Fibroblast of mammary gland (primary cell): Measurements from ENCODE around the gene CHMP4A.
A peak's percentile ranks its signal among the peaks of the same experiment; 100 is the strongest.

Experiments used
- DNase-seq: peaks from one replicate; pipeline ENCODE4 v3.0.0-alpha.2; 2010; ENCODE audit warnings: low read depth
- H3K4me3 ChIP-seq: 2 replicates; pipeline ENCODE4 v1.5.1; 2011; ENCODE audit warnings: low read depth, mild to moderate bottlenecking, low read length, moderate library complexity; ENCODE audit not compliant: control insufficient read depth
- TF ChIP-seq, protein P1 (sequence below): conservative IDR thresholded peaks from 2 replicates; pipeline ENCODE4 v1.5.1; 2011; ENCODE audit warnings: low read depth, low read length, inconsistent platforms; ENCODE audit not compliant: control insufficient read depth, insufficient read depth

CHMP4A gene, protein sequence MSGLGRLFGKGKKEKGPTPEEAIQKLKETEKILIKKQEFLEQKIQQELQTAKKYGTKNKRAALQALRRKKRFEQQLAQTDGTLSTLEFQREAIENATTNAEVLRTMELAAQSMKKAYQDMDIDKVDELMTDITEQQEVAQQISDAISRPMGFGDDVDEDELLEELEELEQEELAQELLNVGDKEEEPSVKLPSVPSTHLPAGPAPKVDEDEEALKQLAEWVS

DNA sequence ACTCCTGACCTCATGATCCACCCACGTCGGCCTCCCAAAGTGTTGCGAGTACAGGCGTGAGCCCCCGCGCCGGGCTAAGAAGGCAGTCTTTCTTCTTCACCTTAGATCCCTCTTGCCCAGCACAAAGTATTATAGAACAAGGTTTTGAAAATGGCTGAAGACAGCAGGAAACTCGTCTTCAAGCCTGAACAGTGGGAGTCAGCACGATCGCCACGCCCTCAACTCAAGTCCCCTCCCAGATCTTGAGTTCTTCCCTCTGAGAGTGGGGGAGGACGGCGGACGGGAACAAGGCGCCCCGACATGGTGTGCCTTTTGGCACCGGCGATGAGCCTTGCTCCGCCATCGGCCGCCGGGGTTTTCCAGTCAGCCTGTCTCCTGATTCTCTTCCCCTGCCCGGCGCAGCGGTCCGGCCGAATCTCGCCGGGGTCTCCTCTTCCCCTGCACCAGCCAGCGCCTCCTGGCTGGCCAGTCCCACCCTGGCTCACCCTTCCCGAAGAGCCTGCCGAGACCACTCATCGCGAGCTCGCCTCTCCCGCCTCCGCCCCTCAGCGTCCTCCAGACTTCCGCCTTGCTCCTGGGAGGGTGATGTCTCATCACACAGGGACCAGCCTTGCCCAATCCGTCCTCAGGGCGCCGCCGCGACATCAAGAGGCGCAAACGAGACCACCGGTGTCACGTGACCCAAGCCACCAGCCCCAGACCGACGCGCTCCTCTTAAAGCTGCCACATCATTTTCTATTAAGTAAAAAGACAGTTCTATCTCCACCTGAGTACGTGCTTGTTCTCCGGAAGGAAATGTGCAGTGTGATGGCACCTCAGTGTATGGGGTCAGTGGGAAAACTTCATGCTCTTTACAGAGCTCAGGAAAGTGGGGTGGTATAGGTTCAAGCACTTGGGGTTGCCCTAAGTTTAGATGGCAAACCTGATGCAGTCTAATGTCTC is at the start of gene CHMP4A:
CHMP4A (minus strand) TSS at position 565 of the 942 bp plus-strand sequence; CDS start at position 516, 49 bp downstream.
- DNase-seq: peak; percentile 98
- peak within 1 kb of the TSS; percentile 81 for H3K4me3 ChIP-seq
- TF ChIP-seq, protein P1, sequence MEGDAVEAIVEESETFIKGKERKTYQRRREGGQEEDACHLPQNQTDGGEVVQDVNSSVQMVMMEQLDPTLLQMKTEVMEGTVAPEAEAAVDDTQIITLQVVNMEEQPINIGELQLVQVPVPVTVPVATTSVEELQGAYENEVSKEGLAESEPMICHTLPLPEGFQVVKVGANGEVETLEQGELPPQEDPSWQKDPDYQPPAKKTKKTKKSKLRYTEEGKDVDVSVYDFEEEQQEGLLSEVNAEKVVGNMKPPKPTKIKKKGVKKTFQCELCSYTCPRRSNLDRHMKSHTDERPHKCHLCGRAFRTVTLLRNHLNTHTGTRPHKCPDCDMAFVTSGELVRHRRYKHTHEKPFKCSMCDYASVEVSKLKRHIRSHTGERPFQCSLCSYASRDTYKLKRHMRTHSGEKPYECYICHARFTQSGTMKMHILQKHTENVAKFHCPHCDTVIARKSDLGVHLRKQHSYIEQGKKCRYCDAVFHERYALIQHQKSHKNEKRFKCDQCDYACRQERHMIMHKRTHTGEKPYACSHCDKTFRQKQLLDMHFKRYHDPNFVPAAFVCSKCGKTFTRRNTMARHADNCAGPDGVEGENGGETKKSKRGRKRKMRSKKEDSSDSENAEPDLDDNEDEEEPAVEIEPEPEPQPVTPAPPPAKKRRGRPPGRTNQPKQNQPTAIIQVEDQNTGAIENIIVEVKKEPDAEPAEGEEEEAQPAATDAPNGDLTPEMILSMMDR: peak; percentile 15

DNA sequence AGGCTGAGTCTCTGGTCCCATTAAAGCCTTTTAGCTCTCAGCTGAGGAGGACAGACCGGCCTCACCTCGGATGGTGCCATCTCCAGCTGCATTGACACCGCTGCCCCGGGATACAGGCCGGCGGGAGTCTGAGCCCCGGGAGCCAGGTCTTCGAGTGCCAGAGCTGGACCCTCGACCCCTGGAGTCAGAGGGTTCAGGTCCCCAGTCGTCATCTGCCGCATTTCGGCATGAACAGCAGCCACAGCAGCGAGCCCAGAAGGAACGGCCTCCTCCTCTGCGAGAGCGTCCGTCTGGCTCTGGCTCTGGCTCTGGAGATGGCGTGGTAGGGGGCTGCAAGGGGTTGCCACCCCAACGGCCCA is 48.7 kb upstream of the CHMP4A start:
- TF ChIP-seq, protein P1: no peak
- DNase-seq: no peak
- H3K4me3 ChIP-seq: no peak overlapping the region

DNA sequence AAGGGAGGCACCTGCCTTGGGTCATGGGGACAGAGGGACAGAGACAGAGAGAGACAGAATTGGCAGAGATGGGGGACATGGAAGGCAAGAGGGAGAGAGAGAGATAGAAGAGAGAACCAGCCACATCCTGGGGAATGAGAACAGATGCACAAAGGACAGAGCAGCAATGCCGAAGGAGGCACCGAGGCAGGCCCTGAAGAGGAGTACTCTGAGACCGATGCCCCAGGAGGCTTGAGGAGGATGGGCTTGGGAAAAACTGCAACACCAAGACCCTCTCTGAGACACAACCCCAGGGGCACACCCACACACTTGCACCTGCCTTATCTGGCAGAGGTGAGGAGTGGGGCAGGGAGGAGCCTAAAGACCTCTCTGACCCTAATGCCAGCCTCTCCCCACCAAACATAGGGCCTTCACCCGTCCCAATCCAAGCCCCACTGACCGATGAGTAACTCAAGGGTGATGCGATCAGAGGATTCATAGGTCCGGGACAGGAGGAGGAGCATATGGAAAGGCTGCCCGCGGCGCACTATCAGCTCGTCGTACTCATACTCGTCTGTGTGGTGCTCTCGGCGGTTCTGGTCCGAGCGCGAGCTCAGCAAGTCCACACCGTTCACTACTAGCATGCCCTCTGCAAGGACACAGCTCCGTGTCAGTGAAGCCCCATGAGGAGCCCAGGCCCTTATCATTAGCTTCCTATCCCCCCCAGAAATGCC is 48.1 kb upstream of the CHMP4A start:
- TF ChIP-seq, protein P1: no peak
- no peak for DNase-seq
- H3K4me3 ChIP-seq: no peak overlapping the region

DNA sequence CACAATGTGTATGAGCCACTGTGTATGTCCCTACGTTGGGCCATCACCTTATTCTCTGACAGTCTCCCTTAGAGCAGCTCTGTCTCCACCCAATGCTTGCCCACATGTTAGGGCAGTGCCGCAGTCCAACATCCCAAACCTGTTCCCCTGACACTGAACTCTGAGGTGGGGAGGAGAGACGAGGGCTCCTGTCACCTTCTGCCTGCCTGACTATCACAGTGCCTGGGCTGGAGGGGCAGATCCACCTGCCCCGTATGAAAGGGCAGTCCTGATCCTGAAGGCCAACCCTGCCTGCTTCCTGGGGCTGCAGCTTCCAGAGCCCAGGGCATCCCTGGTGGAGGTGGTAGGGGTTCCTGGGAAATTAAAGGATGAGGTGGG is 47.5 kb upstream of the CHMP4A start:
- DNase-seq: no peak
- TF ChIP-seq, protein P1: no peak
- no peak overlapping the region for H3K4me3 ChIP-seq

DNA sequence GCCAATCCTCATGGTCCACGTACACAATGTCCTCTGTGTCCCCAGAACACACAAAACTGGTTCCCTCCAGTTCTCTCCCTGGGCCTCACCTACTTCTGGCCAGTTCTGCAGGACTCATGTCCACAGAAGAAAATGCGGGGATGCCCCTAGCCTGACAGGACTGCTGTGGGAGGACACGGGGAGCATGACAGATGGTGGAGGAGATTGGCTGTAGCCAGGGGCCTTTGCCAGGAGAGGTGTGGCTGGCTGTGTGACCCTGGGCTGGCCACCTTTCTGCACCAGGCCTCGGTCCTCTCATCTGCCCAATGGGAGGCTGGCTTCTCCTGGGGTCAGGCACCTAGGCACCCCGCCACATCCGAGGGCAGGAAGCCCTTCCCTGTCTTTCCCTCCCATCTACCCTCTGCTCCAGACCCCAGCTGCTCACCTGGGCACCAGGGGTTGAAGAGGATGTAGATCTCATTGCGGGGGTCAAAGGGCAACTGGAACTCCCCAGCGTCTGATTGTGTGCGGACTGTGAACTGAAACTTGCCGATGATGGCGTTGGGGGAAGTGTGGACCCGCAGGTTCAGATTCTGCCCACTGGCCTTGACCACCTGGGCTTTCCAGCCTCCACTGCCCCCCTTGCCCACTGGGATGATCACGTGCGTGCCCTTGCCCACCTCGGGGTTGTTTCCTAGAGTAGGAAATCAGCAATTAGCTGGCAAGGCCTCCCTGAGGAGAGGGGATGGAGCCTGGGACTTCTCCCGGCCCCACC is 46.9 kb upstream of the CHMP4A start:
- TF ChIP-seq, protein P1: no peak
- DNase-seq: no peak
- H3K4me3 ChIP-seq: no peak overlapping the region
